H1 (cell line): ENCODE measurements around the gene DNAAF5. TPM values are rescaled to one million over a fixed set of nuclear protein-coding genes. Genes with fewer than 3 reads are reported as not detected.

Experiments
- CTCF ChIA-PET: fragments of 300-600 bp; sonication (Branson Sonifier 250); formaldehyde crosslinking; loops from one replicate; lab custom pipeline; 2021; ENCODE audit not compliant: partially characterized antibody; lab: Charles Lee
- POLR2A ChIA-PET: fragments of 300-600 bp; sonication (Branson Sonifier 250); formaldehyde crosslinking; loops from one replicate; lab custom pipeline; 2021; ENCODE audit warnings: inconsistent platforms; ENCODE audit not compliant: partially characterized antibody; lab: Charles Lee
- DNase-seq, 2 experiments: peaks; one replicate each; pipeline versions ENCODE4 v3.0.0 to v3.0.0-alpha.2; 2010 to 2022; ENCODE audit warnings: low spot score in 2 of 2, low read depth in 1 of 2, mixed read lengths in 1 of 2
- FAIRE-seq: peaks from 2 replicates; lab custom pipeline; 2011; peaks lifted over from hg19 to GRCh38; lab: Jason Lieb, UNC
- H2AFZ ChIP-seq: 2 replicates; pipeline ENCODE4 v1.8.1; 2012; ENCODE audit warnings: low read length, inconsistent platforms
- H2AK5ac ChIP-seq: 2 replicates; pipeline ENCODE4 v1.6.1; 2013; ENCODE audit warnings: low read depth, low read length
- H2BK120ac ChIP-seq: replicated peaks from 2 replicates; pipeline ENCODE3; 2013; ENCODE audit warnings: low read depth, low read length, inconsistent platforms
- H2BK12ac ChIP-seq: 2 replicates; pipeline ENCODE4 v1.6.1; 2013; ENCODE audit warnings: low read depth, low read length
- H2BK15ac ChIP-seq: 2 replicates; pipeline ENCODE4 v1.6.1; 2013; ENCODE audit warnings: low read length
- H2BK20ac ChIP-seq: 2 replicates; pipeline ENCODE4 v1.6.1; 2013; ENCODE audit warnings: low read length
- H2BK5ac ChIP-seq: 2 replicates; pipeline ENCODE4 v1.6.1; 2013; ENCODE audit warnings: low read depth, low read length
- H3K14ac ChIP-seq: 2 replicates; pipeline ENCODE4 v1.6.1; 2013; ENCODE audit warnings: inconsistent platforms; ENCODE audit not compliant: insufficient read length
- H3K18ac ChIP-seq: 2 replicates; pipeline ENCODE4 v1.6.1; 2013; ENCODE audit warnings: low read length; ENCODE audit errors: extremely low read depth
- H3K23ac ChIP-seq: 2 replicates; pipeline ENCODE4 v1.6.1; 2013; ENCODE audit warnings: inconsistent platforms; ENCODE audit not compliant: insufficient read length
- H3K23me2 ChIP-seq: 2 replicates; pipeline ENCODE4 v1.6.1; 2013; ENCODE audit warnings: low read depth, low read length
- H3K27ac ChIP-seq: 2 replicates; pipeline ENCODE4 v1.6.1; 2011; ENCODE audit warnings: low read depth, low read length, inconsistent platforms
- H3K27me3 ChIP-seq, 4 experiments: replicated peaks in 1 of 4; 1 replicate in 1 of 4; 2 replicates in 3 of 4; pipeline versions ENCODE4 v1.6.1 to v1.8.1; 2011 to 2013; ENCODE audit warnings: low read length in 3 of 4, mild to moderate bottlenecking in 3 of 4, inconsistent platforms in 2 of 4, mixed read lengths in 2 of 4, moderate library complexity in 1 of 4; ENCODE audit not compliant: control insufficient read depth in 3 of 4, insufficient read depth in 3 of 4; ENCODE audit errors: extremely low read depth in 1 of 4
- H3K36me3 ChIP-seq, 4 experiments: 2 replicates each; pipeline versions ENCODE4 v1.6.1 to v1.8.1; 2011 to 2013; ENCODE audit warnings: mild to moderate bottlenecking in 4 of 4, low read length in 3 of 4, moderate library complexity in 2 of 4, control low read depth in 1 of 4, inconsistent platforms in 1 of 4; ENCODE audit not compliant: insufficient read depth in 4 of 4, control insufficient read depth in 2 of 4
- H3K4ac ChIP-seq: replicated peaks from 2 replicates; pipeline ENCODE3; 2013; ENCODE audit warnings: low read length, low read depth, mixed read lengths, inconsistent platforms; ENCODE audit not compliant: insufficient read length
- H3K4me1 ChIP-seq, 4 experiments: replicated peaks in 1 of 4; 1 replicate in 1 of 4; 2 replicates in 3 of 4; pipeline versions ENCODE4 v1.6.1 to v1.8.1; 2011 to 2013; ENCODE audit warnings: low read length in 3 of 4, inconsistent platforms in 2 of 4, mixed read lengths in 1 of 4; ENCODE audit not compliant: insufficient read depth in 4 of 4, control insufficient read depth in 3 of 4
- H3K4me2 ChIP-seq, 2 experiments: 2 replicates each; pipeline versions ENCODE4 v1.6.1 to v1.8.1; 2011 to 2013; ENCODE audit warnings: low read depth in 2 of 2, low read length in 2 of 2, control low read depth in 1 of 2, inconsistent platforms in 1 of 2, mild to moderate bottlenecking in 1 of 2; ENCODE audit not compliant: insufficient read depth in 1 of 2
- H3K4me3 ChIP-seq, 4 experiments: fragments of 200-600, 300-600 bp in 1 of 4; sonication (generic), shearing (Covaris generic), sonication (Bioruptor Twin) in 1 of 4; 2 replicates each; pipeline versions ENCODE4 v1.5.1 to v1.8.1; 2011 to 2016; ENCODE audit warnings: low read length in 4 of 4, low read depth in 3 of 4, control low read depth in 2 of 4, inconsistent platforms in 2 of 4, mild to moderate bottlenecking in 2 of 4, mixed read lengths in 1 of 4, moderate library complexity in 1 of 4; ENCODE audit not compliant: insufficient read depth in 2 of 4; ENCODE audit errors: extremely low read depth in 1 of 4
- H3K56ac ChIP-seq: replicated peaks from 2 replicates; pipeline ENCODE3; 2013; ENCODE audit warnings: low read depth, mild to moderate bottlenecking, mixed read lengths, low read length, inconsistent platforms; ENCODE audit not compliant: insufficient read length
- H3K79me1 ChIP-seq: 2 replicates; pipeline ENCODE4 v1.6.1; 2013; ENCODE audit warnings: low read depth, low read length, control low read depth
- H3K79me2 ChIP-seq, 2 experiments: 2 replicates each; pipeline versions ENCODE4 v1.6.1 to v1.8.1; 2012 to 2013; ENCODE audit warnings: low read length in 2 of 2, mild to moderate bottlenecking in 2 of 2, inconsistent platforms in 1 of 2; ENCODE audit not compliant: insufficient read depth in 2 of 2, control insufficient read depth in 1 of 2
- H3K9ac ChIP-seq, 4 experiments: replicated peaks in 1 of 4; 1 replicate in 1 of 4; 2 replicates in 3 of 4; pipeline versions ENCODE4 v1.6.1 to v1.8.1; 2011 to 2013; ENCODE audit warnings: low read depth in 3 of 4, low read length in 3 of 4, control low read depth in 2 of 4, mild to moderate bottlenecking in 2 of 4, moderate library complexity in 2 of 4, inconsistent platforms in 1 of 4; ENCODE audit errors: extremely low read depth in 1 of 4
- H3K9me3 ChIP-seq, 2 experiments: 2 replicates each; pipeline versions ENCODE4 v1.6.1 to v1.8.1; 2012 to 2013; ENCODE audit warnings: mild to moderate bottlenecking in 2 of 2, moderate library complexity in 2 of 2, control low read depth in 1 of 2, inconsistent platforms in 1 of 2, low read depth in 1 of 2, low read length in 1 of 2, mixed read lengths in 1 of 2; ENCODE audit not compliant: insufficient read depth in 2 of 2
- H4K20me1 ChIP-seq, 2 experiments: replicated peaks in 1 of 2; 2 replicates each; pipeline versions ENCODE3 to v1.8.1; 2011 to 2013; ENCODE audit warnings: inconsistent platforms in 2 of 2, low read length in 2 of 2, mild to moderate bottlenecking in 1 of 2; ENCODE audit not compliant: insufficient read depth in 2 of 2, control insufficient read depth in 1 of 2
- H4K5ac ChIP-seq: 2 replicates; pipeline ENCODE4 v1.6.1; 2013; ENCODE audit warnings: low read length, low read depth, mixed read lengths, inconsistent platforms; ENCODE audit not compliant: insufficient read length
- H4K8ac ChIP-seq: 2 replicates; pipeline ENCODE4 v1.8.0; 2013; ENCODE audit warnings: mild to moderate bottlenecking, moderate library complexity, low read length, inconsistent platforms; ENCODE audit not compliant: insufficient read depth; ENCODE audit errors: extremely low read depth
- H4K91ac ChIP-seq: replicated peaks from 2 replicates; pipeline ENCODE3; 2013; ENCODE audit warnings: low read length, mixed read lengths, inconsistent platforms; ENCODE audit not compliant: insufficient read length
- CHD2 ChIP-seq: IDR thresholded peaks from 2 replicates; pipeline ENCODE4 v1.6.1; 2012; ENCODE audit warnings: low read length, improper control_type of control experiment
- EP300 ChIP-seq, 2 experiments: IDR thresholded peaks; 1 replicate in 1 of 2; 2 replicates in 1 of 2; pipeline ENCODE4 v1.6.1; 2011 to 2012; ENCODE audit warnings: low read depth in 2 of 2, low read length in 2 of 2, mild to moderate bottlenecking in 2 of 2, borderline replicate concordance in 1 of 2, inconsistent platforms in 1 of 2, moderate library complexity in 1 of 2
- FOSL1 ChIP-seq: IDR thresholded peaks from 2 replicates; pipeline ENCODE4 v1.6.1; 2011; ENCODE audit warnings: mild to moderate bottlenecking, low read depth, low read length, moderate library complexity; ENCODE audit not compliant: insufficient read depth
- GABPA ChIP-seq: IDR thresholded peaks from 2 replicates; pipeline ENCODE4 v1.6.1; 2011; ENCODE audit warnings: mild to moderate bottlenecking, low read length, moderate library complexity, borderline replicate concordance; ENCODE audit not compliant: insufficient read depth
- KDM4A ChIP-seq: IDR thresholded peaks from one replicate; pipeline ENCODE4 v1.7.1; 2012; ENCODE audit warnings: low read depth, mild to moderate bottlenecking, moderate library complexity, low read length, inconsistent platforms; ENCODE audit not compliant: severe bottlenecking
- POLR2A ChIP-seq, 2 experiments: IDR thresholded peaks; 1 replicate in 1 of 2; 2 replicates in 1 of 2; pipeline ENCODE4 v1.6.1; 2011; ENCODE audit warnings: low read depth in 2 of 2, low read length in 2 of 2, mild to moderate bottlenecking in 2 of 2; ENCODE audit errors: control extremely low read depth in 1 of 2
- POLR2AphosphoS5 ChIP-seq: IDR thresholded peaks from 2 replicates; pipeline ENCODE4 v1.6.1; 2011; ENCODE audit warnings: low read depth, low read length
- RFX5 ChIP-seq: IDR thresholded peaks from 2 replicates; pipeline ENCODE4 v1.6.1; 2011; ENCODE audit warnings: low read depth, low read length, improper control_type of control experiment, borderline replicate concordance
- SIRT6 ChIP-seq: IDR thresholded peaks from one replicate; pipeline ENCODE4 v1.7.1; 2012; ENCODE audit warnings: low read length, inconsistent platforms
- SP1 ChIP-seq: IDR thresholded peaks from 2 replicates; pipeline ENCODE4 v1.6.1; 2011; ENCODE audit warnings: low read depth, low read length
- SP2 ChIP-seq: IDR thresholded peaks from 2 replicates; pipeline ENCODE4 v1.6.1; 2012; ENCODE audit warnings: mild to moderate bottlenecking, low read length, inconsistent platforms
- TAF1 ChIP-seq: IDR thresholded peaks from 2 replicates; pipeline ENCODE4 v1.6.1; 2011; ENCODE audit warnings: mild to moderate bottlenecking, low read depth, low read length
- TAF7 ChIP-seq: optimal IDR thresholded peaks from 2 replicates; pipeline ENCODE3; 2011; ENCODE audit warnings: low read depth, mild to moderate bottlenecking, inconsistent platforms, low read length, moderate library complexity, borderline replicate concordance
- TCF12 ChIP-seq: IDR thresholded peaks from 2 replicates; pipeline ENCODE4 v1.6.1; 2011; ENCODE audit warnings: low read depth, mild to moderate bottlenecking, low read length
- WGBS, 2 experiments: shearing (Covaris generic) in 1 of 2; methylation state at CpG; one replicate each; pipeline versions ENCODE4 v1.1.6 to v1.1.7; 2013 to 2015; ENCODE audit warnings: low lambda C conversion rate in 2 of 2, mixed read lengths in 2 of 2, inconsistent platforms in 1 of 2, low coverage in 1 of 2, missing lambda C conversion rate in 1 of 2; ENCODE audit not compliant: insufficient replicate concordance in 2 of 2, insufficient coverage in 1 of 2, insufficient read length in 1 of 2; ENCODE audit errors: extremely low coverage in 1 of 2, missing lambda C conversion rate in 1 of 2; 5-methylcytosine and 5-hydroxymethylcytosine counted together
- polyA plus RNA-seq, 7 experiments: library from polyadenylated mRNA; depleted of rRNA in 3 of 7; stranded (reverse) in 5 of 7; unstranded in 2 of 7; fragments of >200 nt in 5 of 7; fragments of 200-250 nt in 2 of 7; gene quantifications; 1 replicate in 5 of 7; 2 replicates in 1 of 7; 4 replicates in 1 of 7; pipeline versions ENCODE4 v1.2.1 to v1.2.3, GENCODE V29; 2011 to 2013; ENCODE audit warnings: missing spikeins in 2 of 7, mixed read lengths in 2 of 7
- total RNA-seq: library from RNA; stranded (reverse); fragmentation: NEBNext Ultra II Directional; extraction: Animal tissue kit (Norgen Biotek cat#: 25700); gene quantifications from 2 replicates; pipeline ENCODE4 v1.2.1, GENCODE V29; 2021

DNAAF5 gene
- total and polyA plus RNA-seq, 2 of the 8 experiments (the other 6 are each of a cell fraction or from before 2014, with no cell fraction given) = 55.1 to 95.9 TPM

DNA sequence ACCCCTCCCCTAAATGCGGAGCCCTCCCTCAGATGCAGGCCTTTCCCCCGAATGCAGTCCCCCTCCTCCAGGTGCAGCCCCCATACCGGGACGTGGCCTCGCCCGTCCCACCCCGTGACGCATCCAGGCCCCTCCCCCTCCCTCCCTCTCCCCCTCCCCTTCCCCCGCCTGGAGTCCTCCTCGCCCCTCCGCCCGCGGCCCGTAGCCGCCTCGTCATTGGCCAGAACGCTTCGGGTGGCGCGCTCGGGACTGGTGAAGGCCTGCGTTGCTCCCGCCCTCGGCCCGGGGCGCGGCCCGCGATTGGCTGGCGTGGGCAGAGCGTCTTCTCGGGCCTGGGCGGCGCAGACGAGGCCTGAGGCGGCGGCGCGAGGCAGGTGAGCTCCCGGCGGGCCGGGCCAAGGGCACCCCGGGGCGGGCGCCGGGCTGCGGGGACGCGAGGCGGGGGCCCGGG is 89.8 kb downstream of the DNAAF5 start:
- Histone ChIP-seq H4K91ac (no peak overlapping the region), H3K27me3 (no peaks in the 10 kb centered on the region), H4K8ac (no peak overlapping the region), H3K23me2 (peaks cover 8% of the 10 kb centered on the region; the same call in 1 of the 2 replicates), H3K4me2 (peak overlapping the region in 1 of 2 experiments; percentile 75; a peak in 1 of 4 replicates), H3K4me3 (peak overlapping the region in 2 of 4 experiments; percentile 78 to 88; a peak in 4 of 8 replicates), H3K27ac (peak overlapping the region; percentile 15; the same call in 1 of the 2 replicates), H3K36me3 (no peaks in the 10 kb centered on the region), H4K5ac (no peak overlapping the region), H3K23ac (no peak overlapping the region), H2BK120ac (no peak overlapping the region), H3K9ac (peak overlapping the region in 1 of 4 experiments; percentile 2; a peak in 2 of 7 replicates), H4K20me1 (peaks cover 13 to 16% of the 10 kb centered on the region in 2 experiments), H3K79me2 (peaks cover 29 to 45% of the 10 kb centered on the region in 2 experiments), H3K4me1 (peaks cover 4 to 11% (median 9%) of the 10 kb centered on the region in 4 experiments; a peak in 6 of 7 replicates), H3K18ac (no peak overlapping the region), H3K4ac (no peak overlapping the region), H3K14ac (no peak overlapping the region), H3K56ac (no peak overlapping the region), H3K79me1 (no peaks in the 10 kb centered on the region; the same call in none of the 2 replicates), H2AFZ (no peak overlapping the region), H3K9me3 (no peaks in the 10 kb centered on the region), H2BK20ac (no peak overlapping the region), H2BK12ac (no peak overlapping the region), H2BK5ac (peak overlapping the region; percentile 92; the same call in 1 of the 2 replicates), H2AK5ac (no peak overlapping the region), H2BK15ac (no peak overlapping the region)
- ChIA-PET CTCF (interaction anchor here (1.1 to 2.1 kb wide), 2 partner anchors 9 to 20 kb away, joined by 3 to 8 read pairs; no protein-coding TSS in a partner anchor), POLR2A (interaction anchor here (0.7 to 1.8 kb wide), 9 partner anchors 14 to 301 kb away, joined by 3 to 5 read pairs (median 4); partner anchors contain the start of genes GET4 and SUN1)
- DNase-seq = peak; percentile 92 to 97
- no peak for FAIRE-seq
- 0% methylated on average over 2 of the region's 51 CpGs; no CpG with 5 or more reads in 1 of the 2 experiments for WGBS, 2 experiments
- TF ChIP-seq RFX5 (no peak), TCF12 (0 out of 2 replicates have a peak, but pooled peaks have one; percentile 2), POLR2AphosphoS5 (peak; percentile 78), TAF1 (peak; percentile 78), CHD2 (peak; percentile 77), TAF7 (peak; percentile 32), SP1 (peak; percentile 88), KDM4A (peak; percentile 2), EP300 (IDR thresholded peaks at IDR 0.05; ENCODE audit: borderline replicate concordance in 1 of 2, low read depth in 2 of 2, low read length in 2 of 2) (no peak), SIRT6 (no peak), SP2 (peak; percentile 52), POLR2A (IDR thresholded peaks at IDR 0.05; ENCODE audit: control extremely low read depth in 1 of 2, low read depth in 2 of 2, low read length in 2 of 2) (peak; percentile 67 to 79; a peak in 2 of 3 replicates), FOSL1 (no peak), GABPA (no peak)
